Measurements from ENCODE around the gene NF2.

Gene NF2

GRCh38 chr22:29741926-29742325, 138.5 kb downstream of the NF2 start:
- no peak for DNase-seq (ENCODE audit: low read depth in 2 of 2)

DNA sequence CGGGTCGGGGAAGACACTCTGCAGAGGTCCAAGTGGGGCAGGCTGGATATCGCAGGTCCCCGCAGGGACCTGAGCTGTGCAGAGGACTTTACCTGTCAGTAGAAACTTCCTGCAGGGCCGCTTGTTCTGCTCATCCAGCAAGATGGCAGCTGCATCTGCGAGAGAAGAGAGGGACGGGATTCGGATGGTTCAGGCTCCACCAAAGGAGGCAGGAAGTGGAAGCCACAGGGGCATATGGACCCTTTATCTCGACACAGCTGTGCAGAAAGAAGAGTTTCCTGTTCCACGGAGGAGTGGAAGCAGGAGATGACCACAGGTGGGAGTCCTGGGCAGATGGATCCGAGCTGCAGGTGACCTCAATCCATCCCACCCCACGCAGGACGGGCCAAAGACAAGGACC, 138.9 kb downstream of the NF2 start:
- no peak for DNase-seq (ENCODE audit: low read depth in 2 of 2)

- no peak for DNase-seq (ENCODE audit: low read depth in 2 of 2)
Measured at GRCh38 chr22:29744902-29745301, 141.5 kb downstream of the NF2 start.

DNA sequence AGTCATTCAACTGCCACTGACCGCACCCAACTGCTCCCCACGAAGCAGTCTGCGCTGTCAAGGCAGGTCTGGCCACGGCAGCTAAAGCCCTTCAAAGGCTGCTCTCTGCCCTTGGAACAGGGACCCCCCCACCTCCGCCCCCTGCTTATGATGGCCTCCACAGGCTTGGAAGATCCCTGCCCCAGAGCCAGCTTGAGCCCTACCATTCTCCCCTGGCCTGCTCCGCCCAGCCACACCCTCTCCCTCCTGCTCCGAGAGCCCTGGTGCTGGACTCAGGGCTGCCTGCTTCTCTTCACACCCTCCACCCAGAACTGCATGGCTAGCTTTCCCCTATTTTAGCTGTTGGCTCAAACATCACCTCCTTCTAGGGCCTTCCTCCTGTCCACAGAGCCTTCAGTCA, 144.4 kb downstream of the NF2 start:
- DNase-seq (ENCODE audit: low read depth in 2 of 2), result no peak
